Measurements from ENCODE around the gene CORO2A. TPM values are rescaled to one million over a fixed set of nuclear protein-coding genes. Genes with fewer than 3 reads are reported as not detected.

Gene CORO2A
- total and polyA plus RNA-seq, 2 of the 8 experiments (the other 6 are each of a cell fraction or from before 2014, with no cell fraction given), result 13.7 to 27.9 TPM

DNA sequence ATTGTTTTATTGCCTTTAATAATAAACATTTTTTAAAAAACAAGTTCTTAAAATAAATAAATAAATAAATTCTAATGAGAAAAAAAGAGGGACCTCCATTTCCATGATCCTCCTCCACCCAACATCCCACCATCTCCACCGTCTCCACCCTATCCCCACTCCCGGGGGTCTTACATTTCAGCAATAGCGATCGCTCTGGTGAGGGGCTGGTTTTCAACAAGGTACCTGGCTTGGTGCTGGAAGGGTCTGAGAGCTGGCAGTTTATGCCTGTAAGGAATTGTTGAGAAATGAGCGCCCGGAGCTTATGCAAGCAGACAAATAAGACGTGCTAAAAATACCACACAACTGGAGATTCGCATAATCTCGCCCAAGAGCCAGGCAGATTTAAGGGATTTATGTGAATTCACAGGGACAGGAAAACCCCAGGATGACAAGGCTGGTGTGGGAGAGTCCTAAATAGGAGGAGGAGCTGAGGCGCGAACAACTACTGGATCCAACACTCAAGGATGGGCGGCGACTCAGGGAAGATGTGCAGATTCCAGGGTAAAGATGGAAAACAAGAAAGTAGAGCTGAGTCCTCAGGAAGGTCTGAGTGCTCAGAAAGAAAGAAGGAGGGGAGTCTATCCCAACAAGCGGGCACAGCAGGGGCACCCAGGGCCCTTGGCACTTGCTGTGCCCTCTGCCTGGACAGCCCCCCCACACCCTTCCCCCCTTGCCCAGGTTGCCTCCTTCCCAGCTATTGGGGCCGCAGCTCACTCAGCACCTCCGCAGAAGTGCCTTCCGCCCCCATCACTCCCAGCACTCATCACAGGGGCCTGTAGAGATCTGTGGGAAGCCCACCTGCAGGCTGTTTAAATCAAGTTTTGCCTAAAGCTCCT is 100.5 kb downstream of the CORO2A start (continued):
- TF ChIP-seq CHD1 (IDR thresholded peaks at IDR 0.05; ENCODE audit: low read depth, low read length) (no peak), NANOG (IDR thresholded peaks at IDR 0.05; ENCODE audit: insufficient read depth, low read depth, low read length, poor library complexity, severe bottlenecking) (no peak), SP1 (IDR thresholded peaks at IDR 0.05; ENCODE audit: low read depth, low read length) (0 out of 2 replicates have a peak, but pooled peaks have one; percentile 13), RBBP5 (IDR thresholded peaks at IDR 0.05; ENCODE audit: borderline replicate concordance, low read depth, low read length) (0 out of 2 replicates have a peak, but pooled peaks have one; percentile 30), EZH2 (IDR thresholded peaks at IDR 0.05; ENCODE audit: low read depth, low read length, severe bottlenecking) (no peak), POLR2A (IDR thresholded peaks at IDR 0.05; ENCODE audit: control extremely low read depth in 1 of 2, low read depth in 2 of 2, low read length in 2 of 2) (no peak)
- TF ChIP-seq, protein P1, sequence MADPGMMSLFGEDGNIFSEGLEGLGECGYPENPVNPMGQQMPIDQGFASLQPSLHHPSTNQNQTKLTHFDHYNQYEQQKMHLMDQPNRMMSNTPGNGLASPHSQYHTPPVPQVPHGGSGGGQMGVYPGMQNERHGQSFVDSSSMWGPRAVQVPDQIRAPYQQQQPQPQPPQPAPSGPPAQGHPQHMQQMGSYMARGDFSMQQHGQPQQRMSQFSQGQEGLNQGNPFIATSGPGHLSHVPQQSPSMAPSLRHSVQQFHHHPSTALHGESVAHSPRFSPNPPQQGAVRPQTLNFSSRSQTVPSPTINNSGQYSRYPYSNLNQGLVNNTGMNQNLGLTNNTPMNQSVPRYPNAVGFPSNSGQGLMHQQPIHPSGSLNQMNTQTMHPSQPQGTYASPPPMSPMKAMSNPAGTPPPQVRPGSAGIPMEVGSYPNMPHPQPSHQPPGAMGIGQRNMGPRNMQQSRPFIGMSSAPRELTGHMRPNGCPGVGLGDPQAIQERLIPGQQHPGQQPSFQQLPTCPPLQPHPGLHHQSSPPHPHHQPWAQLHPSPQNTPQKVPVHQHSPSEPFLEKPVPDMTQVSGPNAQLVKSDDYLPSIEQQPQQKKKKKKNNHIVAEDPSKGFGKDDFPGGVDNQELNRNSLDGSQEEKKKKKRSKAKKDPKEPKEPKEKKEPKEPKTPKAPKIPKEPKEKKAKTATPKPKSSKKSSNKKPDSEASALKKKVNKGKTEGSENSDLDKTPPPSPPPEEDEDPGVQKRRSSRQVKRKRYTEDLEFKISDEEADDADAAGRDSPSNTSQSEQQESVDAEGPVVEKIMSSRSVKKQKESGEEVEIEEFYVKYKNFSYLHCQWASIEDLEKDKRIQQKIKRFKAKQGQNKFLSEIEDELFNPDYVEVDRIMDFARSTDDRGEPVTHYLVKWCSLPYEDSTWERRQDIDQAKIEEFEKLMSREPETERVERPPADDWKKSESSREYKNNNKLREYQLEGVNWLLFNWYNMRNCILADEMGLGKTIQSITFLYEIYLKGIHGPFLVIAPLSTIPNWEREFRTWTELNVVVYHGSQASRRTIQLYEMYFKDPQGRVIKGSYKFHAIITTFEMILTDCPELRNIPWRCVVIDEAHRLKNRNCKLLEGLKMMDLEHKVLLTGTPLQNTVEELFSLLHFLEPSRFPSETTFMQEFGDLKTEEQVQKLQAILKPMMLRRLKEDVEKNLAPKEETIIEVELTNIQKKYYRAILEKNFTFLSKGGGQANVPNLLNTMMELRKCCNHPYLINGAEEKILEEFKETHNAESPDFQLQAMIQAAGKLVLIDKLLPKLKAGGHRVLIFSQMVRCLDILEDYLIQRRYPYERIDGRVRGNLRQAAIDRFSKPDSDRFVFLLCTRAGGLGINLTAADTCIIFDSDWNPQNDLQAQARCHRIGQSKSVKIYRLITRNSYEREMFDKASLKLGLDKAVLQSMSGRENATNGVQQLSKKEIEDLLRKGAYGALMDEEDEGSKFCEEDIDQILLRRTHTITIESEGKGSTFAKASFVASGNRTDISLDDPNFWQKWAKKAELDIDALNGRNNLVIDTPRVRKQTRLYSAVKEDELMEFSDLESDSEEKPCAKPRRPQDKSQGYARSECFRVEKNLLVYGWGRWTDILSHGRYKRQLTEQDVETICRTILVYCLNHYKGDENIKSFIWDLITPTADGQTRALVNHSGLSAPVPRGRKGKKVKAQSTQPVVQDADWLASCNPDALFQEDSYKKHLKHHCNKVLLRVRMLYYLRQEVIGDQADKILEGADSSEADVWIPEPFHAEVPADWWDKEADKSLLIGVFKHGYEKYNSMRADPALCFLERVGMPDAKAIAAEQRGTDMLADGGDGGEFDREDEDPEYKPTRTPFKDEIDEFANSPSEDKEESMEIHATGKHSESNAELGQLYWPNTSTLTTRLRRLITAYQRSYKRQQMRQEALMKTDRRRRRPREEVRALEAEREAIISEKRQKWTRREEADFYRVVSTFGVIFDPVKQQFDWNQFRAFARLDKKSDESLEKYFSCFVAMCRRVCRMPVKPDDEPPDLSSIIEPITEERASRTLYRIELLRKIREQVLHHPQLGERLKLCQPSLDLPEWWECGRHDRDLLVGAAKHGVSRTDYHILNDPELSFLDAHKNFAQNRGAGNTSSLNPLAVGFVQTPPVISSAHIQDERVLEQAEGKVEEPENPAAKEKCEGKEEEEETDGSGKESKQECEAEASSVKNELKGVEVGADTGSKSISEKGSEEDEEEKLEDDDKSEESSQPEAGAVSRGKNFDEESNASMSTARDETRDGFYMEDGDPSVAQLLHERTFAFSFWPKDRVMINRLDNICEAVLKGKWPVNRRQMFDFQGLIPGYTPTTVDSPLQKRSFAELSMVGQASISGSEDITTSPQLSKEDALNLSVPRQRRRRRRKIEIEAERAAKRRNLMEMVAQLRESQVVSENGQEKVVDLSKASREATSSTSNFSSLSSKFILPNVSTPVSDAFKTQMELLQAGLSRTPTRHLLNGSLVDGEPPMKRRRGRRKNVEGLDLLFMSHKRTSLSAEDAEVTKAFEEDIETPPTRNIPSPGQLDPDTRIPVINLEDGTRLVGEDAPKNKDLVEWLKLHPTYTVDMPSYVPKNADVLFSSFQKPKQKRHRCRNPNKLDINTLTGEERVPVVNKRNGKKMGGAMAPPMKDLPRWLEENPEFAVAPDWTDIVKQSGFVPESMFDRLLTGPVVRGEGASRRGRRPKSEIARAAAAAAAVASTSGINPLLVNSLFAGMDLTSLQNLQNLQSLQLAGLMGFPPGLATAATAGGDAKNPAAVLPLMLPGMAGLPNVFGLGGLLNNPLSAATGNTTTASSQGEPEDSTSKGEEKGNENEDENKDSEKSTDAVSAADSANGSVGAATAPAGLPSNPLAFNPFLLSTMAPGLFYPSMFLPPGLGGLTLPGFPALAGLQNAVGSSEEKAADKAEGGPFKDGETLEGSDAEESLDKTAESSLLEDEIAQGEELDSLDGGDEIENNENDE (IDR thresholded peaks at IDR 0.05; ENCODE audit: insufficient replicate concordance, low read length), result no peak
